Fibroblast of mammary gland (primary cell): Measurements from ENCODE around the gene CHPF.

Source experiments
- DNase-seq: peaks from one replicate; pipeline ENCODE4 v3.0.0-alpha.2; 2010; ENCODE audit warnings: low read depth
- H3K4me3 ChIP-seq: 2 replicates; pipeline ENCODE4 v1.5.1; 2011; ENCODE audit warnings: low read depth, mild to moderate bottlenecking, low read length, moderate library complexity; ENCODE audit not compliant: control insufficient read depth
- CTCF ChIP-seq: conservative IDR thresholded peaks from 2 replicates; pipeline ENCODE4 v1.5.1; 2011; ENCODE audit warnings: low read depth, low read length, inconsistent platforms; ENCODE audit not compliant: control insufficient read depth, insufficient read depth

CHPF gene

GRCh38 chr2:219538504-219538951 is 5.1 kb downstream of the CHPF start:
- no peak for DNase-seq
- no peak for TF ChIP-seq CTCF
- H3K4me3 ChIP-seq = no peak overlapping the region

- no peak overlapping the region for H3K4me3 ChIP-seq
- DNase-seq = no peak
- no peak for TF ChIP-seq CTCF
These were observed 5.7 kb downstream of the CHPF start for GRCh38 chr2:219537657-219538488.

DNA sequence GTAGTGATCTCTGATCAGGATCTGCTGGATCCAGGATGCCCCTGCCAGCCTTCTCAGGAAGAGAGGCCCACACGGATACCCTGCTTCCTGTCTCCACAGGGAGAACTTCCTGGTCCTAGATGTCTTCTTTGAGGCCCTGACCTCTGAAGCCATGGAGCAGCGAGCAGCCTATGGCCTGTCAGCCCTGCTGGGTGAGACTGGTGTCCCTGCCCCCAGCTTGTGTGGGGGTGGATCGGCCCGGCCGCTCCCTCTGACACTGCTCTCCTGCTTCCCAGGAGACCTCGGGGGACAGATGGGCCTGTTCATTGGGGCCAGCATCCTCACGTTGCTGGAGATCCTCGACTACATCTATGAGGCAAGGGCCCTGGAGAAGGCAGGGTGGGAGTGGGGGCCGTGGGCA is 6.6 kb downstream of the CHPF start:
- H3K4me3 ChIP-seq = no peak overlapping the region
- no peak for DNase-seq
- no peak for TF ChIP-seq CTCF

DNA sequence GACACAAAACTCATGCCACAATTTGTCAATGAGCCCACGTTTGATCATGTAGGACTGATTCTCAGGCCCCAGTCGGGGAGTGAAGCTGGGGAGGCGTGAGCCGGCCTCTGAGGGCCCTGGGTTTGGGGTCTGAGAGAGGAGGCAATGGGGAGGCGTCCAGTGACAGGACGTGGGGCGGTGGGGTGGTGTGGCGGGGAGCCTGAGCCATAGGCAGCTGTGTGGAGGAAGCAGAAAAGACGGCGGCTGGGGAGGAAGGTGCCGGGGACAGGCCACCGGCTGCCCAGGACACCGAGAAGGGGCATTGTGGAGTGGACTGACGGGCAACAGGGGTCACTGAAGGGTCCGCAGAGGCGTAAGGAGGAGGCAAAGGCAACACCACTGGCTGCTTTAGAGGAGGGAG is 7.2 kb downstream of the CHPF start:
- no peak for TF ChIP-seq CTCF
- no peak overlapping the region for H3K4me3 ChIP-seq
- no peak for DNase-seq

GRCh38 chr2:219533930-219534661 is 9.5 kb downstream of the CHPF start:
- DNase-seq = no peak
- no peak overlapping the region for H3K4me3 ChIP-seq
- TF ChIP-seq CTCF = no peak

DNA sequence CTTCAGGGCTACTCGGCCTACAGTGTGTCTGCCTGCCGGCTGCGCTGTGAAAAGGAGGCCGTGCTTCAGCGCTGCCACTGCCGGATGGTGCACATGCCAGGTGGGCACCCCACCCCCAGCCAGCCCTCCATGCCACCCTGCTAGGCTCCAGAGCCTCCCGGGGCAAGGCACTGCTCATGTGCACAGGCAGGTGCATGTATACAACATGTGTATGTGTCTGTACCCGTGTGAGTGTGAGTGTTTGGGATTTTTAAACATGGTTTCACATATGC is 11.3 kb downstream of the CHPF start:
- H3K4me3 ChIP-seq = no peak overlapping the region
- DNase-seq = no peak
- no peak for TF ChIP-seq CTCF
